A549 (cell line): ENCODE data around the gene KIF1B.

ENCODE experiments used
- CHD2 ChIP-seq: fragments of 150-350 bp; IDR thresholded peaks from 2 replicates; pipeline ENCODE4 v1.6.1; 2014; ENCODE audit warnings: low read length; ENCODE audit not compliant: partially characterized antibody
- CTCF ChIP-seq: fragments of >200 bp; sonication (Bioruptor Twin); formaldehyde crosslinking; IDR thresholded peaks from 3 replicates; pipeline ENCODE4 v1.5.1; 2016
- FOSL2 ChIP-seq, 2 experiments: fragments of 450-650 bp in 1 of 2; fragments of >200 bp in 1 of 2; sonication (Bioruptor Twin) in 1 of 2; formaldehyde crosslinking; IDR thresholded peaks; 2 replicates each; pipeline versions ENCODE4 v1.5.0 to v1.6.1; 2016 to 2020; ENCODE audit warnings: mild to moderate bottlenecking in 1 of 2, moderate library complexity in 1 of 2
- MAX ChIP-seq: IDR thresholded peaks from 2 replicates; pipeline ENCODE4 v1.6.1; 2012
- PHF8 ChIP-seq: fragments of 200-600 bp; sonication (generic); IDR thresholded peaks from 2 replicates; pipeline ENCODE4 v1.6.1; 2016; ENCODE audit warnings: low read depth, mild to moderate bottlenecking, antibody characterized with exemption, moderate library complexity, borderline replicate concordance
- RFX5 ChIP-seq: fragments of 450-650 bp; IDR thresholded peaks from 2 replicates; pipeline ENCODE4 v1.7.1; 2014; ENCODE audit warnings: antibody characterized with exemption, mild to moderate bottlenecking, moderate library complexity

DNA sequence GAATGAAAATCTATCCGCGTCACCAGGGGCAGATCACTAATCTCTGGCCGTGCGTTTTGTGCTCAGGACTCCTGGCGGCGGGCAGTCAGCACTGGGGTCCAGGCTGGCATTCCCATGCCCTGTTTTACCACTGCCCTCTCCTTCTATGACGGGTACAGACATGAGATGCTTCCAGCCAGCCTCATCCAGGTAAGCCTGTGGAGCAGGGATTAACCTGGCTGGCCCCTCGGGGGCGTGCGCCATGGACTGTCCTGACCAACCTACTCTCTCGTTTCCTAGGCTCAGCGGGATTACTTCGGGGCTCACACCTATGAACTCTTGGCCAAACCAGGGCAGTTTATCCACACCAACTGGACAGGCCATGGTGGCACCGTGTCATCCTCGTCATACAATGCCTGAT is 209.0 kb downstream of the KIF1B start:
- no peak for TF ChIP-seq CHD2
- TF ChIP-seq CTCF, result no peak
- TF ChIP-seq MAX, result no peak
- TF ChIP-seq FOSL2 (IDR thresholded peaks at IDR 0.05), result no peak
- no peak for TF ChIP-seq FOSL2 (CRISPR knock-in tag; IDR thresholded peaks at IDR 0.05)
- TF ChIP-seq PHF8, result no peak
- TF ChIP-seq RFX5, result no peak
